Upper lobe of left lung (tissue), 4 donors: Measurements from ENCODE around the gene DSCAM.

Experiments
- POLR2A ChIP-seq, 4 donors: fragments of 450-650 bp; IDR thresholded peaks; one replicate each; pipeline ENCODE4 v1.5.1; 2016 to 2017; ENCODE audit warnings: antibody characterized with exemption in 4 of 4, mild to moderate bottlenecking in 2 of 4
- TF ChIP-seq, protein P1 (sequence below), 6 experiments: fragments of 450-650 bp in 4 of 6; fragments of 200-600 bp in 2 of 6; sonication (generic) in 2 of 6; IDR thresholded peaks; one replicate each; pipeline ENCODE4 v1.5.1; 2016 to 2019; ENCODE audit warnings: antibody characterized with exemption in 6 of 6

GRCh38 chr21:40099809-40100208 lies 747.1 kb downstream of the DSCAM start:
- no peak for TF ChIP-seq POLR2A (IDR thresholded peaks at IDR 0.05)
- TF ChIP-seq, protein P1, sequence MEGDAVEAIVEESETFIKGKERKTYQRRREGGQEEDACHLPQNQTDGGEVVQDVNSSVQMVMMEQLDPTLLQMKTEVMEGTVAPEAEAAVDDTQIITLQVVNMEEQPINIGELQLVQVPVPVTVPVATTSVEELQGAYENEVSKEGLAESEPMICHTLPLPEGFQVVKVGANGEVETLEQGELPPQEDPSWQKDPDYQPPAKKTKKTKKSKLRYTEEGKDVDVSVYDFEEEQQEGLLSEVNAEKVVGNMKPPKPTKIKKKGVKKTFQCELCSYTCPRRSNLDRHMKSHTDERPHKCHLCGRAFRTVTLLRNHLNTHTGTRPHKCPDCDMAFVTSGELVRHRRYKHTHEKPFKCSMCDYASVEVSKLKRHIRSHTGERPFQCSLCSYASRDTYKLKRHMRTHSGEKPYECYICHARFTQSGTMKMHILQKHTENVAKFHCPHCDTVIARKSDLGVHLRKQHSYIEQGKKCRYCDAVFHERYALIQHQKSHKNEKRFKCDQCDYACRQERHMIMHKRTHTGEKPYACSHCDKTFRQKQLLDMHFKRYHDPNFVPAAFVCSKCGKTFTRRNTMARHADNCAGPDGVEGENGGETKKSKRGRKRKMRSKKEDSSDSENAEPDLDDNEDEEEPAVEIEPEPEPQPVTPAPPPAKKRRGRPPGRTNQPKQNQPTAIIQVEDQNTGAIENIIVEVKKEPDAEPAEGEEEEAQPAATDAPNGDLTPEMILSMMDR (IDR thresholded peaks at IDR 0.05): no peak
